Left ventricle myocardium inferior (tissue), 1 donor: ENCODE data around the gene SSR4. TPM values are rescaled to one million over a fixed set of nuclear protein-coding genes. Genes with fewer than 3 reads are reported as not detected.

Source experiments
- DNase-seq: peaks from one replicate; pipeline ENCODE4 v3.0.0-alpha.2; 2020
- H3K27ac ChIP-seq: fragments of 200-600 bp; replicated peaks from 2 replicates; pipeline ENCODE4 v1.8.0; 2021
- H3K27me3 ChIP-seq: fragments of 200-600 bp; 2 replicates; pipeline ENCODE4 v1.8.0; 2021; ENCODE audit warnings: low read depth
- H3K36me3 ChIP-seq: fragments of 200-600 bp; 2 replicates; pipeline ENCODE4 v1.8.0; 2021
- H3K4me1 ChIP-seq: fragments of 200-600 bp; 2 replicates; pipeline ENCODE4 v1.8.0; 2021
- H3K4me3 ChIP-seq: fragments of 200-600 bp; 2 replicates; pipeline ENCODE4 v1.8.0; 2021; ENCODE audit warnings: mild to moderate bottlenecking, moderate library complexity
- H3K9me3 ChIP-seq: fragments of 200-600 bp; replicated peaks from 2 replicates; pipeline ENCODE4 v1.8.0; 2021
- CTCF ChIP-seq: fragments of 200-600 bp; IDR thresholded peaks from 2 replicates; pipeline ENCODE4 v1.8.0; 2021; ENCODE audit warnings: antibody characterized with exemption, mild to moderate bottlenecking, borderline replicate concordance
- intact Hi-C: fragments of 100-400 bp; cut with micrococcal nuclease; formaldehyde crosslinking; loops from one replicate; pipeline ENCODE4 v1.11.0; 2022
- total RNA-seq: library from RNA; stranded (reverse); fragmentation: NEBNext Ultra II Directional; extraction: Animal tissue kit (Norgen Biotek cat#: 25700); gene quantifications from one replicate; pipeline ENCODE4 v1.2.1, GENCODE V29; 2021
- donor health status: DM: no; HTN: yes; CAD: no; lungs with severe emphysema.

The SSR4 gene
- total RNA-seq, 1 donor from 2014 or later = 123 TPM

DNA sequence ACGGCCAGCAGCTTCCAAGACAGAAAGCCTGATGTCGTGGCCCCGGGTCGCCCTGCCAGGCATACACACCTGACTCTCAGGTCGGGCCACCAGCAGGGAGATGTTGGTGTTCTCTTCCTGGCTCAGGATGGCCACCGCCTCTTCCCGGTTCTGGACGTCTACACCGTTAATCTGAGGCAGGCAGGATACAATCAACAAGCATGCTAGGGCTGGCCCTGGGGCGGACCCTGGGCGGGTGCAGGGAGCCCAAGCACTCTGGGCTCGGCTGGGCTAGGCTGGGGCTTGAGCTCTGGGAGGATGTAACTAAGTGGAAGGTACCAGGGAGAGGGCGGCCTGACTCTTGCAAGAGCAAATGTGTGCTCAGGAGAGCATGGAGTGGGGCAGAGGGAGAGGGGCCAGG is 11.0 kb downstream of the SSR4 start:
- no peaks in the 10 kb centered on the region for H3K27me3 ChIP-seq
- no peaks in the 10 kb centered on the region for H3K36me3 ChIP-seq
- H3K9me3 ChIP-seq = no peaks in the 10 kb centered on the region
- no peaks in the 10 kb centered on the region for H3K4me1 ChIP-seq
- no peak overlapping the region for H3K4me3 ChIP-seq
- no peak for TF ChIP-seq CTCF
- H3K27ac ChIP-seq = no peak overlapping the region
- intact Hi-C loops = no loop called here
- DNase-seq = no peak

DNA sequence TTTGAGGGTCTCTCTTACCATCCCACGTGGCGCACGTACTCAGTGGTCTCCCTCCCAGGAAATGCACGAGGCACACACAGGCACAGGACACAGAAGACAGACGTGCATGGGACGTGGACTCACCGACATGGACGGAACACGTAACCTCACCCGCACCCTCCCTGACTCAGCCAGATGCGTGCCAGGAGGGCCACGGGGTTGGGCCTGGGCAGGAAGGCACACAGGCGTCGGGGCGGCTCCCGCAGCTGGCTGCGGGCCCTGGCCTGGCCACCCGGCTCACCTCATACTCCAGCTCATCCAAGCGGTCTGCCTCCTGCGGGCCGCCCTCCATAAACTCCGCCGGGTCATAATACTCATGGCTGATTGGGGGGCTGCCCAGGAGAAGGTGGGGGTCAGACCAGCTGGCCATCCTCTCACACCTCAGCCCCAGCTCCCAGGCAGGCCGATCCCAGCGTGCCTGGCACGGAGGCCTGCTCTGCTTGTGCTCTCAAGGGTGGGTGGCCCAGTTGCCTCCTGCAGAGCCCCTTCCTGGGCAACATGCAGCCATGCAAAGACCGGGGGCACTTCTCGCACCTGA is 12.6 kb downstream of the SSR4 start:
- H3K27ac ChIP-seq = no peak overlapping the region
- no peak overlapping the region for H3K4me3 ChIP-seq
- no peak for TF ChIP-seq CTCF
- no peaks in the 10 kb centered on the region for H3K9me3 ChIP-seq
- no peaks in the 10 kb centered on the region for H3K27me3 ChIP-seq
- no peaks in the 10 kb centered on the region for H3K36me3 ChIP-seq
- intact Hi-C loops = no loop called here
- DNase-seq = no peak
- no peaks in the 10 kb centered on the region for H3K4me1 ChIP-seq

- no peak overlapping the region for H3K27ac ChIP-seq
- no peaks in the 10 kb centered on the region for H3K27me3 ChIP-seq
- no peaks in the 10 kb centered on the region for H3K4me1 ChIP-seq
- no peaks in the 10 kb centered on the region for H3K9me3 ChIP-seq
- no peaks in the 10 kb centered on the region for H3K36me3 ChIP-seq
- H3K4me3 ChIP-seq = no peak overlapping the region
- DNase-seq = no peak
- intact Hi-C loops = no loop called here
- no peak for TF ChIP-seq CTCF
Observed at GRCh38 chrX:153807976-153808375, 13.5 kb downstream of the SSR4 start.

DNA sequence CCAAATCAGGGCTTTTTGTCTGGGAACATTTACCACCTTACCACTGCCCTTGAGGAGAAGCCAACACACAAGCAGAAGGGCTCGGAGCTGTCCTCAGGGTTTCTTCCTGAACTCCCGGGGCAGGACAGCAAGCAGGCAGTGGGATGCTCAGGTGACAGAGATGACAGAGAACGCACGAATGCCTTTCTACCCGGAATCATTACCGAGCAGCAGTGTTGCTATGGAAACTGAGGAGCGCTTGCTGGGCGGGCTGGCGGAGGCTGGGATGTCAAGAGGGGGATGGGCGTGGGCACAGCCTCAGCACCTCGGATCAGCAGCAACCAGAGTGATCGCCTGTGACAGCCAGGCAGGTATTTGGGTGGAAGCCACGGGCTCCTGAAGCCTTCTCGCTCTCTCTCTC is 17.8 kb downstream of the SSR4 start:
- H3K36me3 ChIP-seq = no peaks in the 10 kb centered on the region
- intact Hi-C loops = no loop called here
- no peaks in the 10 kb centered on the region for H3K27me3 ChIP-seq
- no peak for DNase-seq
- H3K4me3 ChIP-seq = no peak overlapping the region
- no peak for TF ChIP-seq CTCF
- H3K9me3 ChIP-seq = no peaks in the 10 kb centered on the region
- H3K4me1 ChIP-seq = no peaks in the 10 kb centered on the region
- no peak overlapping the region for H3K27ac ChIP-seq

GRCh38 chrX:153813161-153813560 is 18.7 kb downstream of the SSR4 start:
- H3K27me3 ChIP-seq = no peaks in the 10 kb centered on the region
- intact Hi-C loops = no loop called here

More at GRCh38 chrX:153813161-153813560, 18.7 kb downstream of the SSR4 start:
- H3K9me3 ChIP-seq = no peaks in the 10 kb centered on the region
- peaks cover 3% of the 10 kb centered on the region for H3K4me1 ChIP-seq
- H3K4me3 ChIP-seq = no peak overlapping the region
- no peak for TF ChIP-seq CTCF
- no peak for DNase-seq
- no peak overlapping the region for H3K27ac ChIP-seq
- H3K36me3 ChIP-seq = no peaks in the 10 kb centered on the region
